Choroid plexus epithelial cell (primary cell): ENCODE results near the gene CDH4.

Source experiments
- DNase-seq: peaks from one replicate; pipeline ENCODE4 v3.0.0-alpha.2; 2010; ENCODE audit warnings: low read depth
- H3K4me3 ChIP-seq: 2 replicates; pipeline ENCODE4 v1.5.1; 2011; ENCODE audit warnings: low read depth, mild to moderate bottlenecking, control low read depth, low read length, moderate library complexity
- CTCF ChIP-seq: conservative IDR thresholded peaks from 2 replicates; pipeline ENCODE4 v1.5.1; 2011; ENCODE audit warnings: low read depth, mild to moderate bottlenecking, control low read depth, inconsistent platforms, low read length, moderate library complexity

Gene CDH4

GRCh38 chr20:61507778-61508177 is 255.7 kb downstream of the CDH4 start:
- DNase-seq: no peak
- no peak for TF ChIP-seq CTCF
- no peak overlapping the region for H3K4me3 ChIP-seq

GRCh38 chr20:61508301-61509096 is 256.4 kb downstream of the CDH4 start:
- no peak for TF ChIP-seq CTCF
- no peak for DNase-seq
- H3K4me3 ChIP-seq: no peak overlapping the region

- no peak for DNase-seq
- no peak for TF ChIP-seq CTCF
- H3K4me3 ChIP-seq: no peak overlapping the region
These were observed 258.8 kb downstream of the CDH4 start for GRCh38 chr20:61510778-61511330.

GRCh38 chr20:61512475-61512874 is 260.4 kb downstream of the CDH4 start:
- H3K4me3 ChIP-seq: no peak overlapping the region
- no peak for DNase-seq
- no peak for TF ChIP-seq CTCF

- DNase-seq: no peak
- no peak for TF ChIP-seq CTCF
These were observed 261.3 kb downstream of the CDH4 start for GRCh38 chr20:61513124-61514017.

GRCh38 chr20:61514018-61514365 is 261.9 kb downstream of the CDH4 start:
- DNase-seq: no peak
- H3K4me3 ChIP-seq: no peak overlapping the region
- no peak for TF ChIP-seq CTCF

More at GRCh38 chr20:61513124-61514017, 261.3 kb downstream of the CDH4 start:
- H3K4me3 ChIP-seq: no peak overlapping the region
